GM21381 (cell line): ENCODE measurements around the gene ANXA2R.
"Not testable (repeated sequence)": the region's sequence is repeated elsewhere in the genome, so short reads cannot be mapped to it uniquely, and the experiment has no call there.

Experiments used
- ATAC-seq: cut with Tn5 transposase; IDR thresholded peaks from one replicate; pipeline ENCODE4 v1.9.1; 2021; ENCODE audit warnings: mild to moderate bottlenecking, moderate library complexity; ENCODE audit not compliant: unreplicated experiment

The ANXA2R gene

DNA sequence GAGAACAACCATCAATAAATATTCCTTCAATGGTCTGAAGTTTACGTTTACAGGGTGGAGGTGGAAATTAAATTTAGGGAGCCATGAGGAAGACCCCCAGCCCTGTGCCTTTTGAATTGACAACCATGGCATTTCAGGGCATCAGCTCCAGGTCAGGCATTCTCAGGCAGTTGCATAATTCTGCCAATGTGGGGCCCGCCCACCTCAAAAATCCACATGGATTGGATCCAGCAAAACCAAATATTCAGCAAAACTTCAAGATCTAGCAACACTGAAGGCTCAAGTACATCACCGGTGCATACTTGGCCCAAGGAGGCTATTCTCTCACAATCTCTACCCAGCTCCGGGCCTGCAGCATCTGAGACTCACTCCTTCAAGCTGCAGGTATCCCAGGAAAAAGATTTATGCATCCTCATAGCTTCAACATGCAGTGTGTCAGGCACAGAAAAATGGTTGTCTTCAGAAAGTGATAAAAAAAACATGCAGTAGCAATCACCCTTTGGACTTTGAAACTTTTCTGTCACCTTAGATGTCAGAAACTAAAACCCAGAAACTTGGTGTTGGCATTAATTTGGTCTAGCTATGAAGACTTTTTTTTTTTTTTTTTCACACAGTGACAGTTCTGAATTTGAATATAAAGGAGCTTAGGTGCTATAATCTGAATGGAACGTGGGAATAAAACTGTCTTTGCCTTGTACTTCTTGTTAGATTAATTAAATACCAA, 21.4 kb upstream of the ANXA2R start:
- no peak for ATAC-seq

GRCh38 chr5:43060020-43060419, 19.9 kb upstream of the ANXA2R start:
- not testable (repeated sequence) for ATAC-seq

GRCh38 chr5:43055098-43055497, 15.0 kb upstream of the ANXA2R start:
- not testable (repeated sequence) for ATAC-seq

DNA sequence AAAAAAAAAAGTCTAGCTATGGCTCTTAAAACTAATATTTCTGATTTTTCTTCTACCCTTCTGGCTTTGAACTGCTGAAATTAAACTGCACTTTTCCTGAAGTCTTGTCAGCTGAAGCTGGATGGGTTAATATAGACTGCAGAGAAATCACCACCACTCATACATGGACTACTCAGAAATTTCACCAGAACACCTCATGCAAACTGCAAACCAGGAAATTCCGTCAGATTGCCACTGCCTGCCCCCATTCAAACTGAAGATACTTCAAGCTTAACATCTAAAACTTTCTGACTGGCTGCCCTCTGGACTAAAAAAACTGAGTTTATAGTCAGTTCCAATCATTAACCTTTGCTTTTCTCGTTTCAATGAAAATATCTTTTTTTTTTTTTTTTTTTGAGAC, 11.6 kb upstream of the ANXA2R start:
- no peak for ATAC-seq

GRCh38 chr5:43050384-43050783, 10.3 kb upstream of the ANXA2R start:
- no peak for ATAC-seq

- ATAC-seq, result no peak
Measured at GRCh38 chr5:43049236-43049635, 9.1 kb upstream of the ANXA2R start.

DNA sequence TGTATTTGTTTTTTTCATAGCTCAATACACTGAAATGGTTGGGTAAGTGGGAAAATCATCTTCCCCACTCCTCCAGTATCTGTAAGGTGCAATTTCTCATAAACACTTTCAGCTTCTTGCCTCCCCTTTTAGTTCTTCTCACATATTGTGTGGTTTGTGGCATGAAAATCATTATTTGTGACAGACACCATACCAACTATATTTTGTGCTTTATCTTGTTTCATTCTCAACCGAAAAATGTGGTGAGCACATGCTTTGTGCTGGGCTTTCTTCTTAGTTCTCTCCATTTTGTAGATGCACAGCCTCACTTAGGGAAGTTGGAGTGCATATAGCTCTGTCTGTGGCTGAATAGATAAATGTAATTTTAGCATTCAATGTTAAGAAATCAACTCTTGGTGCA, 6.4 kb upstream of the ANXA2R start:
- ATAC-seq, result no peak

- no peak for ATAC-seq
Measured at GRCh38 chr5:43045236-43045635, 5.1 kb upstream of the ANXA2R start.

- ATAC-seq, result no peak
Measured at GRCh38 chr5:43044181-43044914, 4.2 kb upstream of the ANXA2R start.

DNA sequence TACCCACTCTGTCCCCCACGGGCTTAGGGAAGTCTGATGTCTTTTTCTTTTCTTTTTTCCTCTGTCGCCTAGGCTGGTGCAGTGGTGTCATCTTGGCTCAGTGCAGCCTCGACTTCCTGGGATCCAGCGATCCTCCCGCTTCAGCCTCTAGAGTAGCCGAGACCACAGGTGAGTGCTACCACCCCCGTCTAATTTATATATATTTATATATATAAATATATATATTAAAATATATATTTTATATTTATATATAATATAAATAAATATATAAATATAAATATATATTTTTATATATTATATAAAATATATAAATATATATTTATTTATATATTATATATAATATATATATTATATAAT, 3.3 kb upstream of the ANXA2R start:
- no peak for ATAC-seq

GRCh38 chr5:43042626-43043399, 2.7 kb upstream of the ANXA2R start:
- ATAC-seq, result peak; percentile 26

DNA sequence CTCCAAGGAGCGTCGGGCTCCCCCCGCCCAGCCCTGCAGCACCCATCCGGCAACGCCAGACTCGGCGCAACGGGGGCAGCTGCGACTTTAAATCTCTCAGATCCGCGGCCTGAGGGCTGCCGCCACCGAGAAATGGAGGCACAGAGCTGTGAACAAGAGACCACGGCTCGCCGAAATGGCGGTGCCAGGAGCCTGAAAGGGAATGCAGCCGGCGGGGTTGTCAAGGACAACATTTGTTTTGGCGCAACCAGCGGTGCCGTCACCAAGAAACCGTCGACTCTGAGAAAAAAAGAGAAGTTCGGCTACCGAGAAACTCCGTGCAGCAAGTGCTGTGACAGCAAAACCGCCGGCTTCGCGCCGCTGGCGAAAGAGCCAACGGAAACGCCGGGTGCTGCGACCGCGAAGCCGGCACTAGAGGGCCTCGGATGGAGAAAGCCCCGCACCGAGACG, 2.1 kb upstream of the ANXA2R start:
- peak; percentile 28 for ATAC-seq

DNA sequence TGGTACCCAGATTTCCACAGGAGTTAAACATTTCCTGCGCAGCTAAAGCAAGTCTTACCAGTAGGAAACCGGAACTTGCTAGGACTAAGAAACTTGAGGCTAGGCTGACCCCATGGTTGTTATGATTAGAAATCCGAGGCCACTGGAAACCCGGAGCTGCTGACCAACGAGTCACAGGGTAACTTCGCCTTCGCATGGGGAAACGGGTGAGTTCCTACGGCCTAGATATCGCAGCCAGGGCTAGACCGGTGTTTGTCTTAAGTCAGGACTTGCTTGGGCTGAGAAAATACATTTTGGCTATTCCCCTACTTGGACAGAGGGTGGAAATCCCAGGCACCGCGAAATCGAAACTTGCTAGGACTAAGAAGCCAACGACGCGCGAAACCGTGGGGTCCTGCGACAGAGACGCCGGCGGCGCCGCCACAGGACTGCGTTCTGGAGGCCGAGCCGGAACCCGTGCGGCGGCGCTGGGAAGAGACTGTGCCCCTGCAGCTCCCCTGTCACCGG, 1.6 kb upstream of the ANXA2R start:
- peak; percentile 16 for ATAC-seq

DNA sequence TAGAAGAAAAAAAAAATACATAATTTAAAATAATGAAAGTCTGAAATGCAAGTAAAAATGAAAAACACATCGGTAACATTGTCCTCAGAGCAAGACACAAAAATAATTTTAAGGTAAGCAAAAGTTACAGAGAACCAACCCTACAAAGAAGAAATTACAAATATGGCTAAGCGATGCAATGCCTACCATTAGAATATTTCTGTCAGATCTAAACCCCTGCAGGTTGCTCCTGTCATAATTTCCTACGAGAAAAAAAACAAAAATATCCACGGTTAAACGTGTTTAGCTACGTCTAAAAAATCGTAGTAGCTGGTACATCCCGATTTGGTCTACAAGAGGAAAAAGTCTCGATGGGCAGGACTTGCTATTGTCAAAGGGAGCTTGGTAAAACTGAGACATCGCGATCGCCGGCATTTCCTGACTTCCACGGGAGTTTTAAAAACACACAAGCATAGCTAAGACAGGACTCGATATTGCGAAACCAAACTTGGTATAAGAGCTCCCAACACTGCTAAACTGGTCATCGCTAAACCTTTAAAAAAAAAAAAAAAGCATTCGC, 1.1 kb upstream of the ANXA2R start:
- ATAC-seq, result no peak

DNA sequence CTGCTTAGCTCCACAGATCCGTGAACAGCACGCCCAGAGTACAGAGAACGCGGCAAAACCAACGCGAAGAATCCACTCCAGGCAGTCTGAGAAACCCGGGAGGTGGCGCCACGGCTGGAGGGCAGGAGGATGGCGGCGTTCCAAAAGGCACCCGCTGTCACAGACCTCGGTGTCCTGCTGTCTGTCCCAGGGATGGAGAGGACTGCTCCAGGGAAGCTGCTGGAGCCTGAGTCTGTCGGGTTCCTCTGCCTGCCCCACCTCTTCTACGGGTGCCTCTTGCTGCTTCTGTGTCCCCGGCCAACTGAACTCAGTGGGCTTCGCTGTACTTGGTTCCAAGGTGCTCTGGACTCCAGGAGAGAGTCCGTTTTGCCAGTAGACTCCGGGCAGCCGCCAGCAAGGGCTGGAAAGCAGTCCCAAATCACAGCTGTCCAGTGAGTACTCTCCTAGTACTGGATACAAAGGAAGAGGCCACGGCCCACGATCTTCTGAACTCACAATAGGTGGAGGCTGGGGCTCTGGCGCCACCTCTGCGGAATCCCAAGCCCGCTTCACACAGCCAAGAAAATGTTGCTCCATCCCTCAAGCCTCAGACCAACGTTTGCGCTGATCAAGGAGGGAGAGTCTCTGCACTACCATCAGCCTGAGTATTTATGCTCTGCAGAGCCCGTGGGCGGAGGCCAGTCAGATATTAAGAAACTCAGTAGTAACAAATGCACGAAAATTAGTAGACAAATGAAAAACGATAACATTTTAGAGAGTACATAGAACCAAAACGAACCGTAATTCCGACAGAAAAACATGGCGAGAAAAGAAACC, 440 bp downstream of the ANXA2R start:
- no peak for ATAC-seq

DNA sequence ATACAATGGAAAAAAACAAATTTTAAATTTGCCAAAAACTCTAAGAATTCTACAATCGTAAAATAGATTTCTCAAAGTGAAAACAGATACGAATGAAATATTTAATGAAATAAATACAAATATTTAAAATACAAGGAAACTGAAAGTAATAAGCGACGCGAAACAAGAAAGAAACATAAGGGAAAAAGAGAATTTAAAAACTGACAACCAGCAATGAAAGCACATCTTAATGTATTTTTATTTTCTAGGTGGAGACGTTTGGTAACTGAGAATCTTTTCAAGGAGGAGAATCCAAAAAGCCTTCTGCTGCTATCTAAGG, 1.0 kb downstream of the ANXA2R start:
- ATAC-seq, result no peak

DNA sequence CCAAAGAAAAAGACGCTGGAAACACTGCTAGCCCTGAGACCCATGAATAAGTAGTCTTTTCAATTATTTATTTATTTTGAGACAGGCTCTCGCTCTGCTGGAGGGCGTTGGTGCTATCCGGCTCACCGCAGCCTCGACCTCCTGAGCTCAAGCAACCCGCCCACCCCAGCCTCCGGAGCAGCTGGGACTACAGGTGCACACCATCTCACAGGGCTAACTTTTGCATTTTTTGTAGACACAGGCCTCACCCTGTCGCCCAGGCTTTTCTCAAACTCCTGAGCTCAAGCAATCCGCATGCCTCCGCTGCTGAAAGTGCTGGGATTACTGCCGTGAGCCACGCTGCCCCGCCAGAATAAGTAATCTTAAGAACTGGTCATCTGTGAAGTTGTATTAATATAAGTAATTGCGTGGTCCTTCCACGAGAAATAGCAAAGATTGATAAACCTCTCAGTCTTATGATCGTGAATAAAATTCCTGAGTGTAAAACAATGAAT, 1.6 kb downstream of the ANXA2R start:
- no peak for ATAC-seq

DNA sequence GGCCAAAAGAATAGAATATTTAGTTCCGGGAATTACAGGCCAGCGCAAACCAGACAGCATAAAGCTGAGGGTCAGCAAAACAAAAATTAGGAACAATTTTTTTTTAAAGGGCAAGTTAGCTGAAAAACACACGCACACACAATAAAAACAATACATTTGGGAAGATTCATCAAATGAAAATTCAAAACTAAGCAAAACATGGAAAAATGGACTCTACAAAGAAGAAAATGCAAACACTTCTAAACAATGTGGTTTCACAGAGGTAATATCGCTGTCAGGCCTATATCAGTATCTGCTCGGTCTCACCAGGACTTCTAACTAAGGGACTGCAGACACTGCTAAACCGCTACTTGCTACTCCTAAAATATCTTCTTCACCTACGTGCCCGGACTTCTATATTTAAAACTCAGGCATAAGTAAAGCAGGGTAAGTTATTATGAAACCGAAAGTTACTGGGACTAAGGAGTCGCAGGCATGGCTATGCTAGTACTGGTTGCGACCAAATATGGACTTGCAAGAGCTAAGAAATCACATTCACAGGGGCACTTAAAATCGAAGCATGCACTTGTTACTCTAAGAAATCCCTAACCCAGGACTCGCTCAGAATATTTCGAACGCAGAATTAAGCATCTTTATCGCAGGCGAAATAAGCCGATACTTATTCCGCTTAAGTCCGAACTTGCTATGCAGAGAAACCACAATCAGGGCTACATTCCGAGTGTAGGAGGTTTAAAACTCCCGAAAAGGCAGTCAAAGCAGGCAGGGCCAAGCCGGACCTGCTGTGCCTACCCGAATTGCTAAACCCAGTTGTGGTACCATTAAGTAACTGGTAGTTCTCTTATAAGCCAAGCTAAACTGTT, 2.3 kb downstream of the ANXA2R start:
- no peak for ATAC-seq

DNA sequence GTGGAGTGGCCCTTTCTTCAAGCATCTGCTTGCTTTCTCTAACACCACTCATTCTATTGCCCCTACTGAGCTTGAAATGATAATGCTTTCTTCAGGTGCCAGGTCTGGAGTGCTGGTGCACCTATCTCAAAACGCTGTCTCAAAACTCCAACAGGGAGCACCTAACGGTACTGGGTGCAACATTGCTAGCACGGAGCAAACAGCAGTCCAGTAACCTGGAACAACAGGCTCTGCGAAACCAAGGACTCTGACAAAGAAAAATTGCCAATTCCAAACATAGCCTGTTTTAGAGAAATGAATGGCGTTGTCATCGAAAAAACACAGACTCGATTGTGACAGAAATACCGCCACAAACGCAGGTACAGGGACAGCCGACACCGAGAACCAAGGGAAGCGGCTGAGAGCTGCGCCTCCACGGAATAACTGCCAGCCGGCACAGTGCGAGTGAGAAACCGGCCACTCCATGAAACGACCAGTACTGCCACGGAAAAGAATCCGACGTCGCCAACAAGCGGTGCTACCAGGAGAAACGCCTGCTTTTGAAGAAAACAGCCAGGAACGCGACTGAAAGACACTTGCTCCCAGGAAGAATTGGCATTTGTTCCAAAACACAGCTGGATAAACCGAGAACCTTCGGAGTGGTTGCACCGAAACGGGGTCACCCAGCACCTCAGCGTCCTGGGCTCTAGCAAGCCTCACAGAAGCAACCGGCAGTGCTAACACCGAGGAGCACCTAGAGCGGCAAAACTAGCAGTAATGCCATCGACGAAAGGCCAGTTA, 3.1 kb downstream of the ANXA2R start:
- no peak for ATAC-seq
